ENCODE measurements around the gene MMRN2.
"Not testable (repeated sequence)": the region's sequence is repeated elsewhere in the genome, so short reads cannot be mapped to it uniquely, and the experiment has no call there.

MMRN2 gene

DNA sequence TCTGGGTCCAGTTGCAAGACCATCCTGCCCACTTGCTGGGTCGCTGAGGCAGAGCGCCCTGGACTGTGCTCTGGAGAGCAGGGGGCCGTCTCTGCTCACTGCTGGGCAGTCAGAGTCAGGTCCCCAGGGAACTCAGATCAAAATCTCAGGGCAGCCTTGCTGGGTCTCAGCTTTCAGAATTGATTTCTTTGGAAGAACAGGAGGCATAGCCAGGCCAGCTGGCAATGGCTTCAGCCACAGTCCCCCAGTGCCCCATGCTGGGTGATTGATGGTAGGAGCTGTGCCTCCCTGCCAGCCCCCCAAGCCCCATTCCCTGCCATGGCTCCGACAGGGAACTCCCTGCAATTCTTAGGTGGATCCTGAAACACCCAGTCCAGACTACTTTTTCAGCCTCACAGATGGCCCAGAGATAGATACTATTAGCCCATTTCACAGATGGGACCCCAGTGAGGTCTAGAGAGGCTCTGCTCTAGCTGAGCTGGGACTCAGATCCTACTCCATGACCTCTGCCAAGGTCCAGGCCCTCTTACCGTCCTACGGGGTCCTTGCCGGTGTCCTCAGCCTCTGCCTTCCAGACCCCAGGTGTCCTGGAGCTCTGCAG is 467 bp downstream of the MMRN2 start:
- DNase-seq (ENCODE audit: low spot score): no peak

DNA sequence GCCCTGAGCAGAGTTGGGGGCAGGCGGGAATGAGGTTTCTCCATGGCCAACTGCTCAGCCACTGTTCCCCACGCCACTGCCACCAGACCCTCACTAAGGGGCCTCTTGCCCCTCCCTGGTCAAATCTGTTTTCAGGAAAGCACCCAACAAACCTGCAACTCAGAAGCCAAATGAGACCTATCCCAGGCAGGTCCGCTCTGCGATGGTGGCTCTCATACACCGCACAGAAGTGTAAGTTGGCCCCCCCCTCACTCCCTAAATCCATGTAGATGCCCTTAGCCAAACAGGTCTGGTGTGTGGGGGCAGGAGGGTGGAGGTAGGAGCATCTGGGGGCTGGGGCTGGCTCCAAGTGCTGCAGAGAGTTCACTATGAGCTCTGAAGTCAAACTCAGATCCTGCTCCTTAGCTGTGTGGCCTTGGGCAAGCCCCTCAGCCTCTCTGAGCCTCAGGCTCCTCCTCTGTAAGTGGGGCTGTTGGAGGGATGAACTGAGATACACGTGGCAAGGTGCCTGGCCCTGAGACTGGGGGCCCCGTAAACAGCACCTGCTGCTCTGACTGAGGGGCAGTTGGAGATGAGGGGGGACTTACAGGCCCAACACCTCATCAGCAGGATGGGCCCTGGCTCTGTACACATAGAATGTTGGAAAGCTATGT is 1.1 kb downstream of the MMRN2 start:
- DNase-seq (ENCODE audit: low spot score): no peak

DNA sequence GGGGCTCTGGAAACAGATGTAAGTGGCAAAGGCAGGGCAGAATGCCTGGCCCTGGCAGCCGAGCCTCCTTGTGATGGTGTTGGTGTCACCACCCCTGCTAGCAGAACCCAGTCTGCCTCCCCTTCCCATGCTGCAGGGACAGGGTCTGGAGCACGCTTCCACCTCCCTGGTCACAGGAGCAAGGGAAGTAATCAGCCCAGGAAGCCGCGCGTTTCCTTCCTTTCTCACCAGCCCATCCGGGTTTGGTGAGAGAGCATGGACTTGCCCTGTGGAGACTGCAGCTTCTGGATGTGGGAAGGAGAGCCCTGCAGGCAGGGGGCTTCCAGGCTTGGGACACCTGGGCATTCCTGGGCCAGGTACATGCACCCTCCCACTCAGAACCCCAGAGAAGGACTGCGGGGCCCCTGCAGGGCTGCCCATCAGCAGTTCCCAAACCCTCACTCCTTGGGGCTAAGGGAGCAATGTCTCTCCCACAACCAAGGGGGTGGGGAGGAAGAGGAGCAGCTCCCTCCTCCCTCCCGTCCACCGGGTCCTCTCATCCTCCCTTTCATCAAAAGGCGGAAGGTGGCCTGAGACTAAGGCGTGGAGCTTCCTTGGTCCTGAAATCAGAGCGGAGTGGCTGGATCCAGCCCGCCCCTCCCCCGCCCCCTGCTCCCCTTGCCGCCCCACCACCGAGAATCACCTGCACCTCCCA is 1.8 kb downstream of the MMRN2 start:
- no peak for DNase-seq (ENCODE audit: low spot score)

DNA sequence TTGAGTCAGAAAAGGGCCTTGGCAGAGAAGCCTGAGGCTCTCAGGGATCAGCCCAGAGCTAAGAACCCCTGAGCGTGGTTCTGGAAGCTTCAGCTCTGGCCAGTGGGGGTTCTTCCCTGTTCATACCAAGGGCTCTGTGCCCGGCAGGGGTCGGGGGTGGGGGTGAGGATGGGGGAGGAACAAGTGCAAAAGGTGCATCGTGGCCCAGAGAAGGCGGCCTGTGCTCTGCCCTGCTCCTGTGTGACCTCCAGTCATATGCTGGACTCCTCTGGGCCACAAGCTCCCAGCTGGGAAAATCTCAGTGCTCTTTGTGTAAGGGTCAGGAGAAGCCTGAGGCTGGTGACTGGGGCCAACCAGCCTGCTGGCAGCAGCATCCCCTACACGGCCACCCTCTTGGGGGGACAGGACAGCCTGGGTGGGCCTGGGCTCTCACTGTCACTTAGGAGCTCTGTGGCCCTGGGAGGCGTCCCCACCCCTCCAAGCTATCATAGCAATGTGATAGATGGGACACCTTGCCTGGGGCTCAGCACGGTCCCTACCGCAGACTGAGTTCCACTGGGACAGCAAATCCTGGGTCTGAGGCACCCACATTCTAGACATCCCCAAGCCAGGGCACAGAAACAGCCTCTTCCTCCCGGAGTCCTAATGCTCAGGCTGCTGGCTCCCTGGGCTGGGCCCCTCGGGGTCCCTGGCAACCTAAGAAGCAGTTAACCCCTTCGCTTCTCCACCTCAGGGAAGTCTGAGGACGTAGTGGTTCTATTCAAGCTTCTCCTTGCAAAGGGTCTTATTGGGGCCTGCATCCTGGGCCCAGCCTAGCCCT is 2.5 kb downstream of the MMRN2 start:
- no peak for DNase-seq (ENCODE audit: low spot score)

DNA sequence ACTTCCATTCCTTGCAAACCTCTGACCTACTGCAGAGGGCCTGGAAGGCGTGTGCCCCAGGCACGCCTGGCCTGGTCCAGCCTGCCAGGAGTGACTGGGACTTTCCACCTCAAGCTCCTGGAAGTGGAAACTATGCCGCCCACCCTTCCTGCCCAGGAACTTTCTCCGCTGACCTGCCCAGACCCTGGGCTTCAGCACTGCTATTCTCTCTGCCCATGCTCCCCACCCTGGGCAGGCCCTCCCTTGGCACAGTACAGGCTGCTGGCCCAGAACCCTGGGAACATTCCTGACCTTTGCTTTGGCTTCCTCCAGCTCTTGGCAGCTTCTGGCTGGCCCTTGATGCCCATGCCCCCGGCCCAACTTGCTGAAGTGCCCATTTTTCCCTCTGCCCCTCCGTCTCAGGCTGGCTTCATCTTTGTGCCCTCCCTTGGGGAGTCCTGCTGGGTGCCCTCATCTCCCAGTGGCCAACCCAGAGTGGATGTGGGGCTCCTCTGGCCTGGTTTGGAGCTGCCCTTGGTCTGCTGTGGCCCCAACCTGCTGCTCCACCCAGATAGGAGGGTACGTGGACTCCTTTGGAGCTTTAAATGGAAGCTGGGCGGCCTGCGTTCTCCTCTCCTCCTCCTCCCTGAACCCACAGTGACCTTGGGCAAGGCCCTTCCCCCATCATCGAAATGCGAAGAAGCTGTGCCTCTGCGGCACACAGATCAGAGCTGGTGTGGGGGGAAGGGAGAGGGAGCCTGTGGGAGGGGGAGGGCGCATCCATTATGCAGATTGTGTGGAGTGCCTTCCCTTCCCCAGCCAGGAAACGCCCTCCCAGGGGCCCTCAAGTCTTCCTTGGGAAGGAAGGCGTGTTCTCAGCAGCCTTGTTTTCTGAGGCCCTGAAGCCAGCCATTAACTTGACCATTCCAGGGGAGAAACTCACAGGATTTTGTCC is 3.4 kb downstream of the MMRN2 start:
- DNase-seq (ENCODE audit: low spot score): no peak

DNA sequence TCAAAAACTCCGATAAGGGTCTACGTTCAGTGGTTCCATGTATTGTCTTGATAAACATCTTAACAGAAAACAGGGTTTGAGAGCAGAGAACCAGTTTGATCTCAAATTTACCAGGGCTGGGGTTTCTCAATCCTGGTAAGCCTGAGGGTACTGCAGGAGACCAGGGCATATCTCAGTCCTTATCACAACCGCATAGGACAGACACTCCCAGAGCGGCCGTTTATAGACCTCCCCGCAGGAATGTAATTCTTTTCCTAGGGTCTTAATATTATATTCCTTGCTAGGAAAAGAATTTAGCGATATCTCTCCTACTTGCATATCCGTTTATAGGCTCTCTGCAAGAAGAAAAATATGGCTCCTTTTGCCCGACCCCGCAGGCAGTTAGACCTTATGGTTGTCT is 4.7 kb downstream of the MMRN2 start:
- not testable (repeated sequence) for DNase-seq (ENCODE audit: low spot score)

DNA sequence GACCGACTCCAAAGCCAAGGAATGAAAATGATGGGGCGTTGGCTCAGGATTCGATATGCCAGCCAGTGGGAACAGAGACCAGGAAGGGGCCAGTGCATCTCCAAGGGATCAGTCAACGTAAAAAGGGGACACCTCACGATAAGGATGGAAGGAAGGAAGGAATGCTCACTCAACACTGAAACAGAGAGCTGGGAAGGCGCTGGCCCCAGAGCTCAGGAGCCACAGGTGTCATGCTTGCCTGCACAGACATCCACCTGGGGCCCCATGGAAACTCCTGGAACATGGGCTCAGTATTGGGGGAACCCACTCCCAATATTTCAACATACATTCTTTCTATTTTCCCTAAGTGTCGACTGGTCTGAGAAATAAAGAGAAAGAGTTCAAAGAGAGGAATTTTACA is 5.3 kb downstream of the MMRN2 start:
- no peak for DNase-seq (ENCODE audit: low spot score)

DNA sequence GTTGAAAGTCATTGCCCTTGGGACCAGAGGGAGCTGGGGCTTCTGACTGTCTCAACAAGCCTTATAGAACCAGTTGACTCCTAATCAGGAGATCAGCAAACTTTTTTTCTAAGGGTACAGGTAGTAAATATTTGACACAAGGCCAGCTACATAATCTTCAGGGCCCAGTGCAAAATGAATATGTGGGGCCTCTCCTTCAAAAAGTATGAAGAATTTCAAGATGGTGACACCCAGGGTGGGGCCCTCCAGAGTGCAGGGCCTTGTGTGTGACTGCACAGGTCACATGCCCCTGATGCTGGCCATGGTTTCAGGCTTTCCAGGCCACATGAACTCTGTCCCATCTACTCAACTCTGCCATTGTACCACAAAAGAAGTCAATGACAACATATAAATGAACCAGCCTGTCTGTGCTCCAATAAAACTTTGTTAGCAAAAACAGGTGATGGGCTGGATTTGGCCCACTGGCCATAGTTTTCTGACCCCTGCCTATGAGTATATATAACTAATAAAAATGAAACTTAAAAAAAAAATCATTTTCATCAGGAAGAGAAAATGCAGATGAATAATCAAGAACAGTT is 6.1 kb downstream of the MMRN2 start:
- no peak for DNase-seq (ENCODE audit: low spot score)

DNA sequence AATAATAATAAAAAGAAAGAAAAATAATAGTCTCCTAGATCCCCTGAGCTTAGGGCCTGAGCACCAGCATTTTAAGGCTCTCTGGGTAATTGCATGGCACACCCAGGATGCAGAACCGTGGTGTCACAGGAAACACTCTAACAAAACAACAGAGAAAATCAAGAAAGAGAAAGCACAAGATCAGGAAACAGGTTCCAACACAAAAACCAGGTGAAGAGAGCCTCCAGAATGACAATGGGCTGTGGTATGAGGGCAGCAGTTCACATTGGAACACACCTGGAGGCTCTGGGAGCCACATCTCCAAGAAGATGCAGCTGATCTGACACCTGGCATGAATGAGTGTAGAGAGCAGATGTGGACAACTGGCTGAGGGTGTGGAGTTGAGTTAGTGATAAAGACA is 7.1 kb downstream of the MMRN2 start:
- DNase-seq (ENCODE audit: low spot score): no peak

DNA sequence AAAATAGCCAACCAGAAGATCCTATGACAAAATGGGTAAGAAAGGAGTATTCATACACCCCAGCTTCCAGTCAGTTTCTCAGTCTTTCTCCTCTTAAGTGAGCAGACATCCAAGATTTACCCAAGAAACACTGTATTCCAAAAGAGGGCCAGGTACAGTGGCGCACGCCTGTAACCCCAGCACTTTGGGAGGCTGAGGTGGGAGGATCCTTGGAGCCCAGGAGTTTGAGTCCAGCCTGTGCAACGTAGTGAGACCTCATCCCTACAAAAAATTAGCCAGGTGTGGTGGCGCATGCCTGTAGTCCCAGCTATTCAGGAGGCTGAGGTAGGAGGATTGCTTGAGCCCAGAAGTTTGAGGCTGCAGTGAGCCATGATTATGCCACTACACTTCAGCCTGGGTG is 9.6 kb downstream of the MMRN2 start:
- not testable (repeated sequence) for DNase-seq (ENCODE audit: low spot score)

DNA sequence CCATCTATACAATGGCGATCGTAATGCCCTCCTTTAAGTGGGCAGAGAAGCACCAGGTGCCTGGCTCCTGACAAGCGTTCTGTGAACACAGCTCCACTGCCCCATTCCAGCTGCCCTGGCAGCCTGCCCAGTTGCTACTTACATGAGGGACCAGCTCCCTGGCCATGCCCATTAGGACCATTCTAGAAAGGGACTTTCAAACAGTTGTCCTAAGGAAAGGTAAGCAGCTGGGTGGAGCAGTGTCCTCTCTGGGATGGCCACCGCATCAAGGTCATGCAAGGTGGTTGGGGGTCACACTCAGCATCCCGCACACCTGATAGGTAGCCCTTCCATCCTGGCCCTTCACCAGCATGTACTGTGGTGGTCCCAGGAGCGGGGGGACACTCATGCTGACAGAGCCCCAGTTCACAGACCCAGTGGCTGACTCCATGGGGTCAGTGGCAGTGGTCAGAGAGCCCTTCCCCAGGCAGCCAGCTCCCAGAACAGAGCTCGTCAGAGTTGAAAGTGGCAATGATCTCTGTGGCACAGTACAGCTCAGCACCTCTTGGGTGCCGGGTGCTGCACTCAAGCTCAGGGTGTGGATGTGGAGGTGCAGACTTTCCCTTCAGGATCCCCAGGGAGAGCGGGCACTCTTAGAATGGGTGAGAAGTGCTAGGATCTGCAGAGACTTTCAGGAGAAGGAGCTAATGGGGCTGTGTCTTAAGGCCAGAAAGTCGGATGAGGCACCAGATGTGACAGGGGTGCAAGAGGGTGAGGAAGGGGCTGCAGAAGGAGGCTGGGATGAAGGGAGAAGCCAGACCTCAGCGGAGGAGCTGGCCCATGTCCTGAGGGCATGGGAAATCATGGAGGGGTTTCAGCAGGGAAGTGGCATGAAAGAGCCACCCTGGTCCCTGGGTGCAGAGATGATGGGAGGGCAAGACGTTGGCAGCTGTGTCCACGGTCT is 10.9 kb downstream of the MMRN2 start:
- no peak for DNase-seq (ENCODE audit: low spot score)

DNA sequence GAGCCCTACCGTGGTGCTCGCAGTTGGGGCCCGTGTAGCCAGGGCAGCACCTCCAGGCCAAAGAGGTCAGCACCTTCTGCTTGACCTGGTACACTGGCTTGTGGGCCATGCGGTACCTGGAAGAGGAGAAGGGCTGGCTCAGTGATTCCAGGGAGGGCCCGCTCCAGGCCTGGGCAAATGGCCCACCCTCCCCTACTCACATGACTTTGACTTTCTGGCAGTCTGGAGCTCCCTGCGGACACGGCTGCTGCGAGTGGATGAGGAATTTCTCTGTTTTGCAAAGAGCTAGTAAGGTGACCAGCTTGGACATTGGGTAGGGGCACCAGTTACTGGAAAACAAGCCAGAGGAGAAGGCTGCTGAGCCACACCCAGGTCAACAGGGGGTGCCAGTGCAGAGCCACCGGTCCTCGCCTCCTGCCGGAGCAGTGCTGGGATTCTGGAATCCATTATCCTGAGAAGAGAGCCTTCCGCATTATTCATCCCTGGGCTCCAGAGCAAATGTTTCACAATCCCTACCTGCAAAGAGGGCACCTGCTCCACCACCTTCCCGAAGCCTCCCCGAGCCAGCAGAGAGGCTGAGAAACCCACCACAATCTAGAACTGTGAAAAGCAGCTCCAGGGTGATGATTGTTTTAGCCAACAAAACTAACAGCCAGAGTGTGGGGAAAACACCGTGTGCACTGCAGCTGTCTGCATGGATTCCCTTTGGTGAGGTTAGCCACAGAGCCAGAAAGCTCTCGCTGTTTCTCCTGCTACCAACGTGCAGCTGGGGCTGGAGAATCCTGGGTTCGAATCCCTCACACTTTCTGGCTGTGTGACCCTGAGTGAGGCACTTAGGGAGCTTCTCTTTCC is 11.8 kb downstream of the MMRN2 start:
- DNase-seq (ENCODE audit: low spot score): no peak

DNA sequence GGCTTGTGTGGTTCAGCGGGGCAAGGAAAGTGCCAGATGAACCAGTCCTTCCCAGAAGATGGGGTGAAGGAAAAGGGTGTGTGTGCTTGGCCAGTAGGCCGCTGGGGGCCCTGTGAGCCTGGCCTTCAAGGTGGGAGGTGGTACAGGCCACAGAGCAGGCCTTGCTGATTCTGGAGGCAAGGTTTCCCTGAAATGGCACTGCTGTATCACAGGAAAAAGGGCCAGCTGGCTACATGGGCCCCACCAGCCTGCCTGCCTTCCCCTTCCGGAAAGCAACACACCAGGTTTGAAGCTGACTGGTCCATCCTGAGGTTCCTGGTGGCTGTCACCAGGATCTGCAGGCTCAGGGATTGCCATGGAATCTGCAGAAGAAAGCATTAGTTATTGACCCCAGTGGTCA is 12.5 kb downstream of the MMRN2 start:
- DNase-seq (ENCODE audit: low spot score): no peak

DNA sequence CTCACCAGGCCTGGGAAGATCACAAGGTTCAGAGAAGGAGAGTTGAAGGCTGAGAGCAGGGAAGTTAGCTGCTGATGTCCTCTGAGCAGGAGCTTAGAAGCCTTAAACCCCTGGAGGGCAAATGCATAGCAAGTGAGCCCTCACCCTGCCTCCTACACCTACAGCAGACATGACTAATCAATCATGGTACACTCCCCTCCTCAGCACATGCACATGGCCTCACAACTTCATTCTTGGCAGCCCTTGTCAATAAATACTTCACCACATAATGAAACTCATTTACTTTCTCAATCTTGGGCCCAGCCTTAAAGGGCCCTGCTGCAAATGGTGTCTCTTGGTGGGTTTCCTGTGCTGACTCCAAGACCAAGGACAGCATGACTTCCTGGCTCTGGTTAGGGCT is 12.9 kb downstream of the MMRN2 start:
- DNase-seq (ENCODE audit: low spot score): no peak

DNA sequence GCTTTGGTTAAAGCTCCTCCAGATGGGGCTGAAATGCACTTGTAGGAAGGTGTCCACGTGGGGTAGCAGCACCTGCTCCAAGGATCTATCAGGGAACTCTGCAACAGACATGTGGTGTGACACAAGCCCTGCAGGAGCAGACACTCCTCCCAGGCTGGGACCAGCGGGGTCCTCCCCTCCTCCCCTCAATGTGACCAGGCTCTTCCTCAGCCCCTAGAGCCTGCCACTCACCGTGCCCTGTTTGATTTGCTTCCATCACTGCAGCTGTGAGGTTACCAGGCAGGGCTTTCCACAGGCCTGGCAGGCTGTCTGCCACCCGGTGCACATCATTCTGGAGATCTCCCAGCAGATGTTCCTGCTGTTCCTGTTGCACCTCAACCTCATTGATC is 13.4 kb downstream of the MMRN2 start:
- DNase-seq (ENCODE audit: low spot score): no peak

DNA sequence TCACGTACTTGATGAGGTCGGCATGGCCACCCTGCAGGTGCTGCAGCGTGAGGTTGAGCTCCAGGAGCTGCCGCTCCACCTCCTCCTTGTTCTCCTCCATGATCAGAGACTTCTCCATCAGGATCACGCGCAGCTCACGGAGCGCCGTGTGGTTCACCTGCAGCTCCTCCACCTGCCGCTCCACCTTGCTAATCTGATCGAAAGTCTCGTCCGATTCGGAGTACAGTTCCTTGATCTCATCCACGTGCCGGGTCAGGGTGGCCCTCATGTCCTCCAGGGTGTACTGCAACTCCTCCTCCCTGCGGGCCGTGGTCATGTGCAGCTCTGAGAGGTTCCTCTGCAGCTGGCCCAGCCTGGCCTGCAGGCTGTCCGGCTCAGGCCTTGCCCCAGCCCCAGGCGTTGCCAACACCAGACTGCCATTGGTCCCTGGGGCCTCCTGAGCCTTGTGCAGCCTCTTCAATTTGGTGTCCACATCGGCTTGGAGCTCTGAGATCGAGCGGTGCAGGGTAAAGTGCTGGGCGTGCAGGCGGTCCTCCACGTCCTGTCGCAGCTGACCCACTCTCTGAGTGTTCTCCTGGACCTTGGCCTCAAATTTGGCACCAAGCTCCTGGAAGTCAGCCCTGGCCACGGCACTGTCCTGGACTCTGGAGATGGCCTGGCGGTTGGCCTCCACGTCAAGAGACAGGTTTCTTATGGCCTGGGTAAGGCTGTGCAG is 13.9 kb downstream of the MMRN2 start:
- no peak for DNase-seq (ENCODE audit: low spot score)

DNA sequence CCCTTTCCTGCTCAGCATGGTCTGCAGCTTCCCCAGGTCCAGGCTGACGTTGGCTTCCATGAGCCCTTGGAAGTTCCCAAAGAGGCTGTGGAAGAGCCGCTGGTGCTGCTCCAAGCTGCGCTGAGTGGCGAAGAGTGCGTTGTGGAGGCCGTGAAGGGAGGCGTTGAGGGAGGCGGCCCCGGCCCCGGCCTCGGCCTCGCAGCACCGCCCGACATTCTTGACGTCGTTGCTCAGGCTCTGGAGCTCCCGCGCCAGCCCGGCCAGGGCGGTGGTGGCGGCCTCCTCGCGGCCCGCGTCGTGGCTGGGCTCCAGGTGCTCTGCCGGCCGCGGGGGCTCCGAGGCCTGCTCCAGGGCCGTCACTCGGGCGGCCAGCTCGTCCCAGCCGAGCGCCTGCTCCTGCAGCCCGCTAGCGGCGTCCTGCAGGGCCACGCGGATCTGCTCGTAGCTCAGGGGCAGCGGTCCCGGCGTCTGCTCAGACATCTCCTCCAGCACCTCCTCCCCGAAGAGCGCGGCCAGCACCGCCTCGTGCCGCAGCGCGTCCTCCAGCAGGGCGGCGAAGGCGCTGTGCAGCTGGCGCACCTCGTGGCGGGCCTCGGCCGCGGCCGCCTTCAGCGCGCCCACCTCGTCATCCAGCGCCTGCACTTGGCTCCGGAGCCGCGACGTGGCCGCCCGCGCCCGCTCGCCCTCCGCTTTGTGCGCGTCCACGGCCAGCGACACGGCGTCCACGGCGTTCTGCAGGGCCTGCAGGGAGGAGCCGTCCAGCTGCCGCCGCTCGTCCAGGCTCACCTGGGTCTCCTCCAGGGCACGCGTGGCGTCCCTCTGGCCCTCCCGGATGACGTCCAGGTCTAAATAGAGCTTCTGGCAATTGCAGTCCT is 14.7 kb downstream of the MMRN2 start:
- DNase-seq (ENCODE audit: low spot score): no peak

DNA sequence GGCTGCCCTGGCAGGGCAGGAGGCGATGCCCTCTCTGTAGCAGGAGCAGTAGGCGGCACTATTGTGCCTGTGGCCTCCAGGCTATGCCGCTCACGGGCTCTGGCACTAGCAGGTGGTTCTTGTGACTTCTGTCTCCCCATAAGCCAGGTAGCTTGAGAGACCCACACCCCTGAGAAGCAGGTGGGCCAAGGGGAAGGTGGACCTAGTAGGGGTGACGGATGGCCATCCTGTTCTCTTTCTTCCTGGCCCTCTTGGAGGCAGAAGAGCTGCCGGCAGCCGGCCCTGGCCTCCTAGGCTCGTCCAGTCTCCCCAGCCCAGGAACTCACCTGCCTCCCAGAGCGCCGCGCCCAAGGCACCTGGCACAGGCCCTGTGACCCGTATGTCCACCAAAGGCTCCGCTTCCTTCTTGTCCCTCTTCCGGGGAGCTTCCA is 15.4 kb downstream of the MMRN2 start:
- no peak for DNase-seq (ENCODE audit: low spot score)

Measured in HuH-7.5 (cell line).